ENCODE data around the gene CDK11B.
"Not testable (repeated sequence)": the region's sequence is repeated elsewhere in the genome, so short reads cannot be mapped to it uniquely, and the experiment has no call there.

CDK11B gene

DNA sequence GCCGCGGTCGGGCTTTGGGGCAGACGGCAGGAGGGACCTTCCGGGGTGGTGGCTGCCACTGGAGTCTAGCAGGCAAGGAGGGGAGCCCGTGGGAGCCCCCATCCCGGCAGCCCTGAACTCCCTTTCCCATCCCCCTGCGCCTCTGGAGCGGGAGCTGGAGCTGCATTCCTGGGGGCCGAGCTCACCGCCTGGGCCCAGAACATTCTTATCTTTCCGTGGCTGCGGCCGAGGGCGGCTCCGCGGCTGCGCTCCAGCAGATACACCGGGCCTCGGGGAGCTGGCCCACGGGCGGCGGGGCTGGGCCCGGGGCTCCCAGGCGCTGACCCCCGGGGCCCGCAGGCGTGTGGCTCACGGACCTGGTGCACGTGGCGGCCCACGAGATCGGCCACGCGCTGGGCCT is 25.4 kb downstream of the CDK11B start:
- not testable (repeated sequence) for H3K27ac ChIP-seq

DNA sequence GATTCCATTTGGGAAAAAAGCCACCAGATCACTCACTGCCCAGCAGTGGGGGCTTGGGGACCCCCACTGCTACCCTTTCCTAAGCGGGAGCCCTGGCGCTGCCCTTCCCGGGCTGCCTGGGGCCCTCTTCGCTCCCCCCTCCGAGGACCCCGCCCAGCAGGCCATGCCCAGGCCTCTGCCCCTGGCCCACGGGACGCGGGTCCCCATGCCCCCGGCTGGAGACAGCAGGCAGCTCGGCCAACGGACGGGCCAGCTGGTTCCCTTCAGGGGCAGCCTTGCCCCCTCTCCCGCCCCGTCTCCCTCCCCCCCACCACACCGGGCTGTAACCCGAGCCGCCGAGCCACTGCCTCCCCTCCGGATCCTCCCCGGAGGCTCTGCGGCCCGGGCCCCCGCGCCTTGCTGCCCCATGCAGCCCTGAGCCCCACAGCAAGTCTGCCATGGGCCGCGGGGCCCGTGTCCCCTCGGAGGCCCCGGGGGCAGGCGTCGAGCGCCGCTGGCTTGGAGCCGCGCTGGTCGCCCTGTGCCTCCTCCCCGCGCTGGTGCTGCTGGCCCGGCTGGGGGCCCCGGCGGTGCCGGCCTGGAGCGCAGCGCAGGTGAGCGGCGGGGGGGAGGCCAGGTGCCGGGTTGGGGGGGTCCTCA is 26.9 kb downstream of the CDK11B start, which contains the start of gene MMP23B:
TSS of gene MMP23B (plus strand) at position 392 of the 639 bp plus-strand sequence. CDS start at position 438, 46 bp downstream.
- H3K27ac ChIP-seq, result no peak within 1 kb of the TSS
- TF ChIP-seq, protein P1, sequence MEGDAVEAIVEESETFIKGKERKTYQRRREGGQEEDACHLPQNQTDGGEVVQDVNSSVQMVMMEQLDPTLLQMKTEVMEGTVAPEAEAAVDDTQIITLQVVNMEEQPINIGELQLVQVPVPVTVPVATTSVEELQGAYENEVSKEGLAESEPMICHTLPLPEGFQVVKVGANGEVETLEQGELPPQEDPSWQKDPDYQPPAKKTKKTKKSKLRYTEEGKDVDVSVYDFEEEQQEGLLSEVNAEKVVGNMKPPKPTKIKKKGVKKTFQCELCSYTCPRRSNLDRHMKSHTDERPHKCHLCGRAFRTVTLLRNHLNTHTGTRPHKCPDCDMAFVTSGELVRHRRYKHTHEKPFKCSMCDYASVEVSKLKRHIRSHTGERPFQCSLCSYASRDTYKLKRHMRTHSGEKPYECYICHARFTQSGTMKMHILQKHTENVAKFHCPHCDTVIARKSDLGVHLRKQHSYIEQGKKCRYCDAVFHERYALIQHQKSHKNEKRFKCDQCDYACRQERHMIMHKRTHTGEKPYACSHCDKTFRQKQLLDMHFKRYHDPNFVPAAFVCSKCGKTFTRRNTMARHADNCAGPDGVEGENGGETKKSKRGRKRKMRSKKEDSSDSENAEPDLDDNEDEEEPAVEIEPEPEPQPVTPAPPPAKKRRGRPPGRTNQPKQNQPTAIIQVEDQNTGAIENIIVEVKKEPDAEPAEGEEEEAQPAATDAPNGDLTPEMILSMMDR (conservative IDR thresholded peaks at IDR 0.05), result no peak

DNA sequence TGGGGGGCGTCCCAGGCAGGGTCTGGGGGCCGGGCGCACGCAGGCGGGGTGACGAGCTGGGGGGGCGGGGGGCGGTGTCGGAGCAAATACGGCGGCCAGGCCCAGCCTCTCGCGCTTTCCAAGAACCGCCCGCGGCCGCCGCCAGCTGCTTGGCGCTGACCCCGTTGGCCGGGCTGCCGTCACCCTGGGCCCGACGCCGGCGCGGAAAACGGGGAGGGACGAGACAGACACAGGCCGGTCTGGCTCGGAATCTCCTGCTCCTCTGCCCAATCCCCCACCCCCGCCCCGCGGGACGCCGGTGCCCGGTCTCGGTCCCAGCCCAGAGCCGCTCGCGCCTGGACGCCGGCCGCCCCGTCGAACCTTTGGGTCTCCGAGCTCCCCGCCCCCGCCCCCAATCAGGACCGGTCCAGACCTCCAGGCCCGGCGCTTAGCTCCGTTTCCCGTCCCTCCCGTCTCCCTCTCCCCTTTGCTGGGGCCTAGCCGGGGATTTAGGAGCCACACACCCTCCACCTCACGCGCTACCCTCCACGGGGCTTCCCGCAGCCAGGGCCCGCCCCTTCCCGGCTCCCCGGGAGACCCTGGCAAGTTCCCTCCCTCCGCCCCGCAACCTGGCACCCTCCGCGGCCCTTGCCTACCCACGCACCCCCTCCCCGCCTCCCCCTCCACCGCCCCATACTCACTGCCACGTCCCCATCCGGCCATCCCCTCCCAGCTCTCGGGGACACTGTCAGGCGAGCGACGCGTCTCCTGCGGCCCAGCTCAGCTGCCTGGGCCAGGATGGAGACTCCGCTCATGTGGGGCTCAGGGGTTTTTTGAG is 27.6 kb downstream of the CDK11B start:
- H3K27ac ChIP-seq, result no peak overlapping the region
- TF ChIP-seq, protein P1 (conservative IDR thresholded peaks at IDR 0.05), result no peak

GRCh38 chr1:1630191-1630964 is 28.4 kb downstream of the CDK11B start:
- TF ChIP-seq, protein P1 (conservative IDR thresholded peaks at IDR 0.05), result no peak

GRCh38 chr1:1629430-1630190 is 29.2 kb downstream of the CDK11B start:
- TF ChIP-seq, protein P1 (conservative IDR thresholded peaks at IDR 0.05), result no peak
- no peak overlapping the region for H3K27ac ChIP-seq

More at GRCh38 chr1:1630191-1630964, 28.4 kb downstream of the CDK11B start:
- H3K27ac ChIP-seq, result no peak overlapping the region

- no peak overlapping the region for H3K27ac ChIP-seq
- TF ChIP-seq, protein P1 (conservative IDR thresholded peaks at IDR 0.05), result no peak
Observed at GRCh38 chr1:1628754-1629429, 29.9 kb downstream of the CDK11B start.

Data from VCaP (cell line).